HFFc6 (cell line): Measurements from ENCODE around the gene GRM2. TPM values are rescaled to one million over a fixed set of nuclear protein-coding genes. Genes with fewer than 3 reads are reported as not detected.

Experiments
- DNase-seq: peaks from one replicate; pipeline ENCODE4 v3.0.0-alpha.2; 2018
- H3K27ac Mint-ChIP-seq: 2 replicates; pipeline ENCODE4 v1.8.0; 2020; ENCODE audit warnings: mild to moderate bottlenecking, mixed read lengths
- H3K27me3 Mint-ChIP-seq: 2 replicates; pipeline ENCODE4 v1.8.0; 2021; ENCODE audit warnings: mild to moderate bottlenecking, moderate library complexity, mixed read lengths; ENCODE audit not compliant: insufficient read depth
- H3K36me3 Mint-ChIP-seq: 2 replicates; pipeline ENCODE4 v1.8.0; 2021; ENCODE audit warnings: low read depth, mixed read lengths
- H3K4me1 Mint-ChIP-seq: 2 replicates; pipeline ENCODE4 v1.8.0; 2020; ENCODE audit warnings: low read depth, mixed read lengths
- H3K4me3 Mint-ChIP-seq: 2 replicates; pipeline ENCODE4 v1.8.0; 2020; ENCODE audit warnings: mild to moderate bottlenecking, moderate library complexity, mixed read lengths
- H3K9me3 Mint-ChIP-seq: 2 replicates; pipeline ENCODE4 v1.8.0; 2020; ENCODE audit warnings: mild to moderate bottlenecking, mixed read lengths
- CTCF ChIP-seq: fragments of 200-600 bp; sonication (generic); IDR thresholded peaks from 2 replicates; pipeline ENCODE4 v1.5.0; 2021; ENCODE audit warnings: antibody characterized with exemption, mild to moderate bottlenecking
- total RNA-seq, 6 experiments: library from RNA; stranded (reverse); fragmentation: NEBNext Ultra II Directional; extraction: Animal tissue kit (Norgen Biotek cat#: 25700); gene quantifications; 2 replicates in 1 of 6; 3 replicates in 5 of 6; pipeline ENCODE4 v1.2.3, GENCODE V29; 2021

The GRM2 gene
- total RNA-seq, 6 experiments from 2014 or later, result 0.02 TPM; not detected in 5

GRCh38 chr3:51702156-51702555, 4.7 kb upstream of the GRM2 start:
- Mint-ChIP-seq H3K9me3 (no peaks in the 10 kb centered on the region), H3K36me3 (peaks cover 7% of the 10 kb centered on the region), H3K27me3 (no peaks in the 10 kb centered on the region; the same call in 1 of the 2 replicates), H3K4me3 (no peak overlapping the region), H3K4me1 (no peaks in the 10 kb centered on the region), H3K27ac (no peak overlapping the region)
- TF ChIP-seq CTCF, result no peak
- no peak for DNase-seq

GRCh38 chr3:51703068-51703760, 3.7 kb upstream of the GRM2 start:
- Mint-ChIP-seq H3K4me3 (no peak overlapping the region), H3K9me3 (no peaks in the 10 kb centered on the region)

GRCh38 chr3:51703761-51704510, 2.9 kb upstream of the GRM2 start:
- H3K27ac Mint-ChIP-seq, result no peak overlapping the region
- H3K36me3 Mint-ChIP-seq, result peaks cover 7% of the 10 kb centered on the region
- H3K4me3 Mint-ChIP-seq, result no peak overlapping the region
- H3K9me3 Mint-ChIP-seq, result no peaks in the 10 kb centered on the region
- no peak for DNase-seq
- TF ChIP-seq CTCF, result no peak
- H3K4me1 Mint-ChIP-seq, result no peaks in the 10 kb centered on the region
- H3K27me3 Mint-ChIP-seq, result peaks cover 8% of the 10 kb centered on the region

More at GRCh38 chr3:51703068-51703760, 3.7 kb upstream of the GRM2 start:
- Mint-ChIP-seq H3K27ac (no peak overlapping the region), H3K4me1 (no peaks in the 10 kb centered on the region), H3K27me3 (peaks cover 8% of the 10 kb centered on the region), H3K36me3 (peaks cover 7% of the 10 kb centered on the region)
- no peak for DNase-seq
- no peak for TF ChIP-seq CTCF

GRCh38 chr3:51704511-51704950, 2.3 kb upstream of the GRM2 start:
- DNase-seq, result no peak
- Mint-ChIP-seq H3K9me3 (no peaks in the 10 kb centered on the region), H3K4me1 (no peaks in the 10 kb centered on the region), H3K4me3 (no peak overlapping the region), H3K27me3 (peaks cover 8% of the 10 kb centered on the region), H3K27ac (no peak overlapping the region), H3K36me3 (peaks cover 2% of the 10 kb centered on the region; the same call in 1 of the 2 replicates)
- TF ChIP-seq CTCF, result no peak

GRCh38 chr3:51705276-51706020, 1.4 kb upstream of the GRM2 start:
- no peak overlapping the region for H3K27ac Mint-ChIP-seq
- H3K36me3 Mint-ChIP-seq, result no peaks in the 10 kb centered on the region
- no peak overlapping the region for H3K4me3 Mint-ChIP-seq
- no peak for DNase-seq
- no peaks in the 10 kb centered on the region for H3K4me1 Mint-ChIP-seq
- H3K27me3 Mint-ChIP-seq, result peaks cover 8% of the 10 kb centered on the region
- no peak for TF ChIP-seq CTCF
- no peaks in the 10 kb centered on the region for H3K9me3 Mint-ChIP-seq
